Measurements from ENCODE around the gene NEK6.

DNA sequence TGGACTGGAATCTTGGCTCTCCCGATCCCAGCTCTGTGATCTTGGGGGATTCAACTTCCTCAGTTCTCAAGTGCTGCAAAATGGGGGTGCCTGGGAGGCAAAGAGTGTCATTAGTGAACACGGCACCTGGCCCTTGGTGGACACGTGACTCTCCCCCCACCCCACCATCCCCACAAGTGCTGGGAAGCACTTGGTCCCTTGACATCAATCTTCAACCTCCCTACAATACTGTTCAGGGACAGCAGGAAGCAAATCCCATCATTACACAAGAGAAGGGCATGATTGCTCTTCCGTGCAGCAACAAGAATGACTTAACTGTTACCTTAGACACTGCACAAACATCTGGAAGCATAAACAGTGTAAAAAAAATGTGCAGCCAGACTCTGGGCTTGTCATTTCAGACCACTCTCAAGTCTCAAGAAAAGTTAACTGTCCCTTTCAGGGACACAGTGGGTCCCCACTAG lies 96.1 kb downstream of the NEK6 start:
- TF ChIP-seq, protein P1, sequence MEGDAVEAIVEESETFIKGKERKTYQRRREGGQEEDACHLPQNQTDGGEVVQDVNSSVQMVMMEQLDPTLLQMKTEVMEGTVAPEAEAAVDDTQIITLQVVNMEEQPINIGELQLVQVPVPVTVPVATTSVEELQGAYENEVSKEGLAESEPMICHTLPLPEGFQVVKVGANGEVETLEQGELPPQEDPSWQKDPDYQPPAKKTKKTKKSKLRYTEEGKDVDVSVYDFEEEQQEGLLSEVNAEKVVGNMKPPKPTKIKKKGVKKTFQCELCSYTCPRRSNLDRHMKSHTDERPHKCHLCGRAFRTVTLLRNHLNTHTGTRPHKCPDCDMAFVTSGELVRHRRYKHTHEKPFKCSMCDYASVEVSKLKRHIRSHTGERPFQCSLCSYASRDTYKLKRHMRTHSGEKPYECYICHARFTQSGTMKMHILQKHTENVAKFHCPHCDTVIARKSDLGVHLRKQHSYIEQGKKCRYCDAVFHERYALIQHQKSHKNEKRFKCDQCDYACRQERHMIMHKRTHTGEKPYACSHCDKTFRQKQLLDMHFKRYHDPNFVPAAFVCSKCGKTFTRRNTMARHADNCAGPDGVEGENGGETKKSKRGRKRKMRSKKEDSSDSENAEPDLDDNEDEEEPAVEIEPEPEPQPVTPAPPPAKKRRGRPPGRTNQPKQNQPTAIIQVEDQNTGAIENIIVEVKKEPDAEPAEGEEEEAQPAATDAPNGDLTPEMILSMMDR (IDR thresholded peaks at IDR 0.05; ENCODE audit: low read depth, low read length, poor library complexity, severe bottlenecking): no peak
- no peak for TF ChIP-seq EZH2phosphoT487 (IDR thresholded peaks at IDR 0.05; ENCODE audit: borderline replicate concordance, low read length)
